ENCODE results near the gene IFITM2.

- TF ChIP-seq CTCF (IDR thresholded peaks at IDR 0.05) (no peak), POLR2A (IDR thresholded peaks at IDR 0.05) (no peak), POLR2AphosphoS5 (IDR thresholded peaks at IDR 0.05) (no peak)
Measured at GRCh38 chr11:330694-331357, 23.2 kb downstream of the IFITM2 start.
